MCF 10A (cell line): ENCODE results near the gene BHLHE40. TPM values are rescaled to one million over a fixed set of nuclear protein-coding genes. Genes with fewer than 3 reads are reported as not detected.
A peak's percentile ranks its signal among the peaks of the same experiment; 100 is the strongest.

Experiments used
- BruUV-seq: library from RNA; stranded (reverse); fragments of 400-500 nt; replicated peaks from 2 replicates; lab custom pipeline; 2021; lab: Mats Ljungman, UMichigan
- CTCF ChIA-PET: fragments of 300-600 bp; sonication (Branson Sonifier 250); formaldehyde crosslinking; extraction: SDS; loops from one replicate; lab custom pipeline; 2021; ENCODE audit warnings: antibody characterized with exemption, inconsistent platforms; lab: Yijun Ruan, JAX
- POLR2A ChIA-PET: fragments of 300-600, 350-650 bp; sonication (Branson Sonifier 250); formaldehyde crosslinking; extraction: SDS; loops from one replicate; lab custom pipeline; 2020; ENCODE audit warnings: antibody characterized with exemption, inconsistent platforms; lab: Yijun Ruan, JAX
- DNase-seq: peaks from one replicate; pipeline ENCODE4 v3.0.0-alpha.2; 2018; ENCODE audit not compliant: unreplicated experiment
- H3K27ac Mint-ChIP-seq: one replicate; pipeline ENCODE4 v1.8.0; 2022; ENCODE audit warnings: mild to moderate bottlenecking, low read depth, mixed read lengths; ENCODE audit not compliant: unreplicated experiment
- H3K27me3 Mint-ChIP-seq: one replicate; pipeline ENCODE4 v1.8.0; 2022; ENCODE audit warnings: mixed read lengths; ENCODE audit not compliant: insufficient read depth, unreplicated experiment
- H3K36me3 Mint-ChIP-seq: one replicate; pipeline ENCODE4 v1.8.0; 2022; ENCODE audit warnings: mild to moderate bottlenecking, moderate library complexity, mixed read lengths; ENCODE audit not compliant: insufficient read depth, unreplicated experiment
- H3K4me1 Mint-ChIP-seq: one replicate; pipeline ENCODE4 v1.8.0; 2022; ENCODE audit warnings: mixed read lengths; ENCODE audit not compliant: insufficient read depth, unreplicated experiment
- H3K4me3 Mint-ChIP-seq: one replicate; pipeline ENCODE4 v1.8.0; 2022; ENCODE audit warnings: mild to moderate bottlenecking, moderate library complexity, mixed read lengths; ENCODE audit not compliant: unreplicated experiment
- H3K9me3 Mint-ChIP-seq: one replicate; pipeline ENCODE4 v1.8.0; 2022; ENCODE audit warnings: mixed read lengths; ENCODE audit not compliant: unreplicated experiment
- CTCF ChIP-seq: fragments of 200-600 bp; IDR thresholded peaks from one replicate; pipeline ENCODE4 v1.8.0; 2022; ENCODE audit warnings: antibody characterized with exemption, mild to moderate bottlenecking; ENCODE audit not compliant: unreplicated experiment
- intact Hi-C: fragments of 100-400 bp; cut with micrococcal nuclease; formaldehyde crosslinking; loops from 2 replicates; pipeline ENCODE4 v1.14.1; 2022
- total RNA-seq: library from RNA; stranded (reverse); gene quantifications from 2 replicates; pipeline ENCODE4 v1.2.3, GENCODE V29; 2022

The BHLHE40 gene
- total RNA-seq, 1 experiment from 2014 or later: 16.8 TPM

- no peak for TF ChIP-seq CTCF
- intact Hi-C loops: no loop called here
- POLR2A ChIA-PET: interaction anchor here (2.0 to 6.1 kb wide), 4 partner anchors 11 to 258 kb away, joined by 5 to 137 read pairs (median 25); partner anchors contain the start of gene BHLHE40
Observed at GRCh38 chr3:4993276-4994143, 14.3 kb downstream of the BHLHE40 start.

GRCh38 chr3:4994144-4994730 lies 15.0 kb downstream of the BHLHE40 start:
- H3K9me3 Mint-ChIP-seq: no peaks in the 10 kb centered on the region
- POLR2A ChIA-PET: interaction anchor here (0.7 to 6.1 kb wide), 13 partner anchors 11 to 283 kb away, joined by 3 to 137 read pairs (median 5); partner anchors contain the start of gene BHLHE40
- intact Hi-C loops: no loop called here
- H3K36me3 Mint-ChIP-seq: no peaks in the 10 kb centered on the region
- peak overlapping the region; percentile 89 for H3K27ac Mint-ChIP-seq
- no peak for TF ChIP-seq CTCF
- no peaks in the 10 kb centered on the region for H3K27me3 Mint-ChIP-seq
- H3K4me3 Mint-ChIP-seq: no peak overlapping the region
- peaks cover 16% of the 10 kb centered on the region for H3K4me1 Mint-ChIP-seq
- BruUV-seq: no TSS peak
- peak; percentile 82 for DNase-seq
- CTCF ChIA-PET: interaction anchor here (0.6 to 6.3 kb wide), 11 partner anchors 10 to 282 kb away, joined by 3 to 57 read pairs (median 3); partner anchors contain the start of gene BHLHE40

More at GRCh38 chr3:4993276-4994143, 14.3 kb downstream of the BHLHE40 start:
- no peaks in the 10 kb centered on the region for H3K36me3 Mint-ChIP-seq
- CTCF ChIA-PET: interaction anchor here (0.7 to 6.3 kb wide), 9 partner anchors 12 to 1134 kb away, joined by 3 to 57 read pairs (median 4); partner anchors contain the start of gene BHLHE40
- H3K4me3 Mint-ChIP-seq: no peak overlapping the region
- no peaks in the 10 kb centered on the region for H3K27me3 Mint-ChIP-seq
- no peaks in the 10 kb centered on the region for H3K9me3 Mint-ChIP-seq
- DNase-seq: no peak
- H3K27ac Mint-ChIP-seq: peak overlapping the region; percentile 89
- peaks cover 16% of the 10 kb centered on the region for H3K4me1 Mint-ChIP-seq
- no TSS peak for BruUV-seq

DNA sequence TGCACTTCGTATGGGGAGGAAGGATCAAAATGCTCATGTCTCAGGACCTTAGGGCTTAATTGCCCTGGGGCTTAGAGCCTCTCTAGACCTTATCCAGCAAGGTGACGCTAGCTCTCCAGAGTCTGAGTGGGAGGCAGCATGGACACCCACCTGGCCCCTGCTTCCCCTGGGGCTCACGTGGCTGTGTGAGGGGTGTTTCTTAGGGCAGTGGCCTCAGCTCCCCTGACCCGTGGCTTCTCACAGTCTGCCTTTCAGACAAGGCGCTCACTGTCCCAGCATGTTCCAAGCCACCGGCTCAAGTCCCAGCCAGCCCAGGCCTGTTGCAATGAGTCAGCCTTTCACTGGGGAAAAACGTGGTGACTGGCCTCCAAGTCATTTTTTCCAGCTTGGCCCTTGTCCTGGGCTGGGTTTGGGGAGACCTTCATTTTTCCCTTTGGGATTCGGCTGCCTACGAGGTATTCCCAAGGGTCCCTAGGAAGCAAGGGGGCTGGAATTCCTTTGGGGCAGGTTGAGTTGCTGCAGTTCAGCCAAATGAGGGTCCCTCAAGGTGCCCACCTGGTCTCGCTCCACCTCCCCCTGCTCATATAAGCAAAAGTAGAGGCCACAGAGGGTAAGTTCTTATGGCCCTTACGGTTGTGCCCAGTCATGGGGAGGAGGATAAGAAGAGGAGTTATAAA lies 15.7 kb downstream of the BHLHE40 start:
- H3K4me1 Mint-ChIP-seq: peaks cover 23% of the 10 kb centered on the region
- POLR2A ChIA-PET: interaction anchor here (0.7 to 6.1 kb wide), 15 partner anchors 10 to 284 kb away, joined by 3 to 137 read pairs (median 5); partner anchors contain the start of gene BHLHE40
- DNase-seq: peak; percentile 98
- no peaks in the 10 kb centered on the region for H3K36me3 Mint-ChIP-seq
- CTCF ChIA-PET: interaction anchor here (0.6 to 6.3 kb wide), 10 partner anchors 10 to 283 kb away, joined by 3 to 57 read pairs (median 3); partner anchors contain the start of gene BHLHE40
- no peak for TF ChIP-seq CTCF
- intact Hi-C loops: loop anchor here (1.0 kb wide), 1 partner anchor 18 kb away; no protein-coding TSS in a partner anchor
- BruUV-seq: no TSS peak
- peak overlapping the region; percentile 89 for H3K27ac Mint-ChIP-seq
- H3K4me3 Mint-ChIP-seq: no peak overlapping the region
- H3K9me3 Mint-ChIP-seq: no peaks in the 10 kb centered on the region
- H3K27me3 Mint-ChIP-seq: no peaks in the 10 kb centered on the region
